Dendritic cell treated with granulocyte-macrophage colony-stimulating factor and Interleukin-4, amounts not matched to agents 40 ng/mL and 50 ng/mL, for 4 days (primary cell): ENCODE data around the gene PAAF1.

Experiments
- H3K27ac Mint-ChIP-seq: one replicate; pipeline ENCODE4 v1.8.0; 2022; ENCODE audit warnings: mild to moderate bottlenecking, mixed read lengths
- H3K27me3 Mint-ChIP-seq: one replicate; pipeline ENCODE4 v1.8.0; 2022; ENCODE audit warnings: mild to moderate bottlenecking, mixed read lengths
- H3K36me3 Mint-ChIP-seq: one replicate; pipeline ENCODE4 v1.8.0; 2022; ENCODE audit warnings: low read depth, mixed read lengths
- H3K4me1 Mint-ChIP-seq: one replicate; pipeline ENCODE4 v1.8.0; 2022; ENCODE audit warnings: low read depth, mixed read lengths
- H3K4me3 Mint-ChIP-seq: one replicate; pipeline ENCODE4 v1.8.0; 2022; ENCODE audit warnings: mild to moderate bottlenecking, moderate library complexity, mixed read lengths
- H3K9me3 Mint-ChIP-seq: one replicate; pipeline ENCODE4 v1.8.0; 2022; ENCODE audit warnings: mixed read lengths
- intact Hi-C: fragments of 100-400 bp; cut with micrococcal nuclease; formaldehyde crosslinking; loops from one replicate; pipeline ENCODE4 v1.15.0; 2022

Gene PAAF1

DNA sequence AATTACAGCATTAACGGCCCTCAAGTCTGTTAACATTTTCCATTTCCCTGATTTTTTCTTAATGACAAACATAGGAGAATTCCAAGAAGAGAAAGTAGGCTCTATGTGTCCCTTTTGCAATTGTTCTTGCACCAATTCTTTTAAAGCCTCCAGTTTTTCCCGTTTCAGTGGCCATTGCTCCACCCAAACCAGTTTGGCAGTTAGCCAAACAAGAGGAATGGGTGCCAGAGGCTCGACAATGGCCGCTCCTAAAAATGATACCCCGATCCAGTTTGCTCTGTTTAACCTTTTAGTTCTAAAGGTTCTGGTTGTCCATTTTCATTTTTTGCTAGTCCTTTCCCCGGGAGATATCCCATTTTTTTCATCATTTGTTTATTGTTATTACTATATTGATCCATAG is 67.3 kb downstream of the PAAF1 start:
- Mint-ChIP-seq H3K4me1 (peaks cover 5% of the 10 kb centered on the region), H3K4me3 (no peak overlapping the region), H3K9me3 (peaks cover 17% of the 10 kb centered on the region), H3K27me3 (no peaks in the 10 kb centered on the region), H3K36me3 (peaks cover 7% of the 10 kb centered on the region), H3K27ac (no peak overlapping the region)
- intact Hi-C loops: no loop called here

DNA sequence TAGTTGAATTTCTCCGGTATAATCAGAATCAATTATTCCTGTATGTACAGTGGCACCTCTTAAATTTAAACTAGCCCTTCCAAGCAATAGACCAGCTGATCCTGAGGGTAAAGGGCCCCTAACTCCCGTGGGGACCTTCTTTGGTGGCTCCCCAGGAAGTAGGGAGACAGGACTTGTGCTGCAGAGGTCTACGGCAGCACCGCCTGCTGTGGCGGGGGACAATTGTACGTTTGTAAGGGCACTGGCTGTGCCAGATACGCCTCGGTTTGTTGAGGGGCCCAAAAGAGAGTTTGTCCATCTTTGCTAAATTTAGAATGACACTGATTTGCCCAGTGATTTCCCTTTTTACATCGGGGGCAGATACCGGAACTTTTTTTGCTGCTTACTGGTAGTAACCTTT is 68.1 kb downstream of the PAAF1 start:
- Mint-ChIP-seq H3K36me3 (peaks cover 7% of the 10 kb centered on the region), H3K4me1 (peaks cover 5% of the 10 kb centered on the region), H3K9me3 (peaks cover 14% of the 10 kb centered on the region), H3K27me3 (no peaks in the 10 kb centered on the region), H3K27ac (no peak overlapping the region), H3K4me3 (no peak overlapping the region)
- intact Hi-C loops: no loop called here

DNA sequence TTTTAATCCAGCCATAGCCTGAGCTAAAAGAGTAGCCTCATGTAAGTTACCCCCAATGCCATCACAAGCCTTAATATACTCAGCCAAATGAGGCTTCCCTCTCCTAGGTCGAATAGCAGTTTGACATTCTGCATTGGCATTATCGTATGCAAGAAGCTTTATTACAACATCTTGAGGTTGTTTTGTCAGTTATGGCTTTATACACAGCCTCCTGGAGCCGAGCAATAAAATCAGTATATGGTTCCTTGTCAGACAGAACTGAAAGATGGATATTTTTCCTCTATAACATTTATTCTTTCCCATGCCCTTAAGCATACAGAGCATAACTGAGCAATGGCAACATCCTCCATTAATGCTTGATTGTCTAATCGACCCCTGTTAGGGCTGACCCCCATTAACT is 68.6 kb downstream of the PAAF1 start:
- no peak overlapping the region for H3K27ac Mint-ChIP-seq

DNA sequence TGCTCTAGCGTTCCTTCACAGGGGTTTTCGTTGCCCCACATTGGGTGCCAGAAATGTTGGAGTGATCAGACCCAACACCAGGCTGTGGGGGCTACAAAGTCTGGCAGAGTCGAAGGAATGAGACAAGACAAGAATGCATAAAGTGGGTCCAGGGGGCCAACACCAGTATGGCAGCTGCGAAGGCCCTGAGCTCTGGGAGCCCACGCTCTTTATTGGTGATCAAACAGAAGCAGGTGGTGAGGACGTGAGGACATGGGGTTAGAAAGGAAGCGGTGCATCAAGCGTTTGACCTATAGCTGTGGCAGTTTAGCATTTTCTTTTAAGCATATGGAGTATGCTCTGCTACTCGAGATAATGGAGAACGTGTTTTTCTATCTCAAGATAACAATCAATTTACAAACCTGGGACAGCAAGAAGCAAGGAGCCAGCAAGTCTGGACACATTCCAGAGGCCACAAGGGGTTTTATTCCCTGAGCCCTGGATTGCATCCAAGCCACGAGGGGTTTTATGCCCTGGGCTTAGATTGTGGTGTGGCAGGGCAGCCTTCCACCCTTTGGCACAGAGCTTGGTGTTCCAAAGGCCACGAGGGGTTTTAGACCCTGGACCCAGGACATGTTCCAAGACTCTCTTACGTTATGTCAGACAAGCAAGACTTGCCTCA is 70.1 kb downstream of the PAAF1 start:
- peaks cover 5% of the 10 kb centered on the region for H3K4me1 Mint-ChIP-seq
- no peaks in the 10 kb centered on the region for H3K27me3 Mint-ChIP-seq
- peaks cover 3% of the 10 kb centered on the region for H3K9me3 Mint-ChIP-seq
- no peaks in the 10 kb centered on the region for H3K36me3 Mint-ChIP-seq
- no peak overlapping the region for H3K4me3 Mint-ChIP-seq
- intact Hi-C loops: no loop called here
- H3K27ac Mint-ChIP-seq: no peak overlapping the region

More for the DNA sequence above, 68.6 kb downstream of the PAAF1 start:
- Mint-ChIP-seq H3K27me3 (no peaks in the 10 kb centered on the region), H3K4me1 (peaks cover 5% of the 10 kb centered on the region), H3K9me3 (peaks cover 14% of the 10 kb centered on the region), H3K36me3 (peaks cover 7% of the 10 kb centered on the region), H3K4me3 (no peak overlapping the region)
- intact Hi-C loops: no loop called here

DNA sequence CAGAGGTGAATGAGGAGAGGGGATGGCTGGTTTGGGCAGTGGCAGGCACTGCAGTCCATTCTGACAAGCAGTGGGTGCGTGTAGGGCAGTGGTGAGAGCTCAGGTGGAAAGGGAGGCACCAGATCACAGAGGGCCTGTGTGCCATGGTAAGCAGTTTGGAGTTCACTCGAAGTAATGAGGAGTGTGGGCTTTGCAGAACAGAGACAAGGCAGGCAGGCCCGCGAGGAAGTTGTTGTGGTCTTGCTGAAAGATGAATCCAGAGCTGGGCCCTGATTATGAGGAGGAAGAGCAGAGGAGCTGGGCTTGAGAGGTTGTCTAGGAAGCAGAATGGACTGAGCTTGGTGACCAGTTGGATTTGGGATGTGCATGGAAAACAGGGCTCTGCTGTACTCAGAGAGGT is 72.4 kb downstream of the PAAF1 start:
- Mint-ChIP-seq H3K36me3 (no peaks in the 10 kb centered on the region), H3K4me1 (peaks cover 5% of the 10 kb centered on the region), H3K27me3 (no peaks in the 10 kb centered on the region), H3K27ac (no peak overlapping the region), H3K9me3 (no peaks in the 10 kb centered on the region), H3K4me3 (no peak overlapping the region)
- intact Hi-C loops: no loop called here

DNA sequence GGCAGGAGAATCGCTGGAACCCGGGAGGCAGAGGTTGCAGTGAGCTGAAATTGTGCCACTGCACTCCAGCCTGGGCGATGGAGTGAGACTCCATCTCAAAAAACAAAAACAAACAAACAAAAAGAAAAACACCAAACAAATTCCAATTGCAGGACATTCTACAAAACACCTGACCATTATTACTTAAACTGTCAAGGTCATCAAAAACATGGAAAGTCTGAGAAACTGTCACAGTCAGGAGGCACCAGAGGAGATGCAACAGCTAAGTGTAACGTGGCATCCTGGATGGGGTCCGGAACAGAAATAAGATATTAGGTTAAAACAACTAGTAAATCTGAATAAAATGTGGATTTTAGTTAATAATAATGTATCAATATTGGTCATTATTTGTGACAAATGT is 73.1 kb downstream of the PAAF1 start:
- no peaks in the 10 kb centered on the region for H3K36me3 Mint-ChIP-seq
- no peaks in the 10 kb centered on the region for H3K9me3 Mint-ChIP-seq
- no peak overlapping the region for H3K4me3 Mint-ChIP-seq
- H3K27ac Mint-ChIP-seq: no peak overlapping the region
- H3K4me1 Mint-ChIP-seq: peaks cover 2% of the 10 kb centered on the region
- intact Hi-C loops: no loop called here
- H3K27me3 Mint-ChIP-seq: no peaks in the 10 kb centered on the region

DNA sequence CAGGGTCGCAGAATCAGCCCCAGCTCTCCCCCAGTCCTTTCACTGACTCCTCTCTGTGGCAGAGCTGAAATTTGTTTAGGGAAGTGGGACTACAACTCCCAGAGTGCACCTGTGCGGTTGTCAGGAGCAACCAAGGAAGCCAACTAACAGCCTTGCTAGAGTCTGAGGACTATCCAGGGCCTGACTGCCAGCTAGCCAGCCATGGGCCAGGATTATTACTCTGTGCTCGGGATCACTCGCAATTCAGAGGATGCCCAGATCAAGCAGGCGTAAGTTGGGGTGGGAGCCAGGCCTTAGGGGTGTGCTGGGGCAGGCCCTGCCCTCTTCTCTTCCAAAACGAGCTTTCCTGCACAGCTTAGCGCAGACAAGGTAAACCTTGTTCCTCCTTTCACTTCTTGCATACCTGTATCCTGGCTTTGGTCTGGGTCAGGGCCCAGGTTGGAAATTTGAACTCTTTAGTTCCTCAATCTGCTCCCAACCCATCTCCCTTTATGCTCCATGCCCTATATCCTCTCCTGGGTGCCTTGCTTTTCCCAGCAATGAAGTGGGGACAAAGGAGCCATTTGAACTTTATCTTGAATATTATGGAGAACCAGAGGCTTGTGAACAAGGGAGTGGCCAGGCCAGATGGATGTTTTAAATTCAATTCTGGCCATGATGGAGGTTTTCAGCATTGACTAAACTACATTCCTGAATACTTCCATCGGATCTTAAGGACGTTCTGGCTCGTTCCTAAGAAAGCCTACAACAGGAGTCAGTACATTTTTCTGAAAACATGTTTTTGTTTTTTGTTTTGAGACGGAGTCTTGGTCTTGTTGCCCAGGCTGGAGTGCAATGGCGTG is 74.3 kb downstream of the PAAF1 start, which contains the start of gene DNAJB13:
TSS of gene DNAJB13 (plus strand) at position 158 of the 842 bp plus-strand sequence. CDS start at position 202, 44 bp downstream.
- peaks cover 3% of the 10 kb centered on the region for H3K27me3 Mint-ChIP-seq
- intact Hi-C loops: no loop called here
- H3K36me3 Mint-ChIP-seq: no peaks in the 10 kb centered on the region
- no peak within 1 kb of the TSS for H3K27ac Mint-ChIP-seq
- peaks cover 2% of the 10 kb centered on the region for H3K4me1 Mint-ChIP-seq
- H3K4me3 Mint-ChIP-seq: no peak within 1 kb of the TSS
- H3K9me3 Mint-ChIP-seq: no peaks in the 10 kb centered on the region

DNA sequence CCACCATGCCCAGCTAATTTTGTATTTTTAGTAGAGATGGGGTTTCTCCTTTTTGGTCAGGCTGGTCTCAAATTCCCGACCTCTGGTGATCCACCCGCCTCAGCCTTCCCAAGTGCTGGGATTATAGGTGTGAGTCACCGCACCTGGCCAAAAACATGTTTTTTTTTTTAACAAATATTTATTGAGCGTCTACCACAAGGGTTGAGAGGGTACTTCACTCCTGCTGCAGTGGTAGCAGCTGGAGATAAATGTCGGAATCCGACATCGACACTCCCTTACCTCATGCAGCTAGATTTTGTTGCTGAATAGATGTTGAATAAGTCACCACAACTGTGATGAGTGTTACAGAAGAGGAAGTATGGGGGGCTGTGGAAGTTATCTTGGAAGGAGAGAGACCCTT is 75.0 kb downstream of the PAAF1 start:
- Mint-ChIP-seq H3K9me3 (no peaks in the 10 kb centered on the region), H3K36me3 (no peaks in the 10 kb centered on the region), H3K27me3 (peaks cover 10% of the 10 kb centered on the region), H3K4me3 (no peak overlapping the region), H3K4me1 (peaks cover 5% of the 10 kb centered on the region), H3K27ac (no peak overlapping the region)
- intact Hi-C loops: no loop called here

DNA sequence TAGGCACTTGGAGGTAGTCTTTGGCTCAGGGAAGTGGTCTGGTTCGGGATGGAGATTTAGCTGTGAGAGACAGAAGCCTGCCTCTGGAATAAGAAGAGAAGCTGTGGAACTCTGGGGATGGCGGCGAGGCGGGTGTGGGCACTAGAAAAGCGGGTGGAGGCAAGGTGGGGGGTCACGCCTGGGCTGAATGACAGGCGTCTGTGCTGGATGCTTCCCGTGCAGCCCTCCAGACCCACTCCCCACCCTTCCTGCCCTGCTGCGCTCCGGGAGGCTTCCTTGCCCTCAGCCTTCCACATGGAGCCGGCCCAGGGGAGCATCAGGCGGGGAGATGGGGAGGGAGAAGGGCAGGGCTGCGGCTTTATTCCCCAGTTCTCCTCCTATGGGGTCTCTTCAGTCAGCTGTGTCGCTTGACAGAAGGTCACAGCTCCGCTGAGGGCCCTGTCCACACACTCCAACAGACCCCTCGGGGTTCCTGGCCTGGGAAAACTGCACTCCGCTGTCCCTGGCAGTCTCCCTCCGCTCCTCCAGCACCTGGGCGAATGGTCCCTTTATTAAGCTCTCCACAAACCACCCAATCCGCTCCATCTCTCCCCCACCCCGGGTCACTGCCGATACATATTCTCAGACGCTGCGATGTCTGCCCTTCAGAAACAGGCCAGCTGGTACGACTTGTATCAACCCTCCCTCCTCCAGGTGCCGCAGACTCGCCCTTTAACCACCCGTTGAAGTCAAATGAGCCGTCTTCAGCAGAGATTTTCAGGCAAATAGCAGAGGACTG is 80.3 kb downstream of the PAAF1 start:
- no peak overlapping the region for H3K4me3 Mint-ChIP-seq
- intact Hi-C loops: no loop called here
- no peaks in the 10 kb centered on the region for H3K9me3 Mint-ChIP-seq
- H3K27me3 Mint-ChIP-seq: peaks cover 27% of the 10 kb centered on the region
- H3K36me3 Mint-ChIP-seq: no peaks in the 10 kb centered on the region
- no peak overlapping the region for H3K27ac Mint-ChIP-seq
- peaks cover 5% of the 10 kb centered on the region for H3K4me1 Mint-ChIP-seq

DNA sequence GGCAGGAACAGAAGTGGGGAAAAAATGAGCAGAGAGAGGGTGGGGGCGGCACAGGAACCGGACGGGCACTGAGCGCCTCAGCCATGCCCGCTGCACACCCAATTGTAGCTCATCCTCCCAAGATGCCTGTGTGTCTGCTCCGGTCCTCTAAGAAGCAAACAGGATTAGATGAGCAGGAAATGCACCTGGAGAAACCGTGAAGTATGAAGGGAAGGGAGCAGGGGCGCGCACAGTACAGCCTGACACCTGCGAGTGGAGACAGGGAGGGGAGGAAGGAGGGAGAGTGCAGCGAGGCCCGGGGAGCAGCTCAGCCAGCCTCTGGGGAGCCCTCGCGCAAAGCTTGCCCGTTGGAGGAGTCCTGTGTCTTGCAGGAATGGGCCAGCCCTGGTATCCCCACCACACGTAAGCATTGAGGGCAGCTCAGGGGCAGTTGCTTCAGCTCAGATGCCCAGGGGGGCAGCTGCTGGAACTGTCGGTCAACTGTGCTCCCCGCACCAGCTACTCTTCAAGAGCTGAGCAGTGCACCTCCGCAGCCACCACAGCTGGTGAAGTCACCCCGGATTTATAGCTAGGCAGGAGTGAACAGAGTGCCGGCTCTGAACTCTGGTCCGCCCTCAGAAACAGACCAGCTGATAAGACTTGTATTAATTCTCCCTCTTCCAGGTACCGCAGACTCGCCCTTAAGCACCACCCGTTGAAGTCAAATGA is 81.0 kb downstream of the PAAF1 start:
- Mint-ChIP-seq H3K4me3 (no peak overlapping the region), H3K27ac (no peak overlapping the region), H3K9me3 (no peaks in the 10 kb centered on the region), H3K36me3 (no peaks in the 10 kb centered on the region), H3K4me1 (peaks cover 5% of the 10 kb centered on the region), H3K27me3 (peaks cover 27% of the 10 kb centered on the region)
- intact Hi-C loops: no loop called here

DNA sequence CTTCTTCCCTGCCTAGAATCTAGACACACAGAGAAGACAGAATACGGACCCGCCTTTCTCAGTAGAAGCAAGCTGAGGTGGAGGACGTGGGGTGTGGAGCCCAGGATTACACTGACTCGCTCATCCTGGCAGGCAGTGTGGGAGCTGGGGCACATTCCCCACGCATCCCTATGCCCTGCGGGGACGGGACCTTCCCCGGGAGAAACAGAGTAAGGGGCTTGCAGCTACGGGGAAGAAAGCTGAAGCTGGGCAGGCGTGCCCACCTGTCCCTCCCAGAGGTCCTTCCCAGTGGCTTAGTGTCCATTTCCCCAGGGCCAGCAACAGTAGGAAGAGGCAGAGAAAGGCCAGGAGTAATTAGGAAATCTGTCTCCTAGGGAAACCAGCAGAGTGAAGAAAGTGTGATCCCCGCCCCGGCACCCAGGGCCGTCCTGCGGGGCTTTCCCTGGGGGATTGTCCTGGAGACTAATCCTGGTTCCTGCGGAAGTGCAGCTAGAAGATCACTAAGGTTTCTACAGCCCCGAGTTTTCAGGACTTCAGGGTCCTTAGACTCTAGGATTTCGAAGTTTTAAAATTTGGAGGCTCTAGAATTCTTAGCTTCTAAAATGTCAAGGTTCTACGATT is 81.8 kb downstream of the PAAF1 start:
- no peak overlapping the region for H3K27ac Mint-ChIP-seq
- peaks cover 27% of the 10 kb centered on the region for H3K27me3 Mint-ChIP-seq
- no peaks in the 10 kb centered on the region for H3K9me3 Mint-ChIP-seq
- no peak overlapping the region for H3K4me3 Mint-ChIP-seq
- intact Hi-C loops: no loop called here
- H3K36me3 Mint-ChIP-seq: no peaks in the 10 kb centered on the region
- peaks cover 5% of the 10 kb centered on the region for H3K4me1 Mint-ChIP-seq

DNA sequence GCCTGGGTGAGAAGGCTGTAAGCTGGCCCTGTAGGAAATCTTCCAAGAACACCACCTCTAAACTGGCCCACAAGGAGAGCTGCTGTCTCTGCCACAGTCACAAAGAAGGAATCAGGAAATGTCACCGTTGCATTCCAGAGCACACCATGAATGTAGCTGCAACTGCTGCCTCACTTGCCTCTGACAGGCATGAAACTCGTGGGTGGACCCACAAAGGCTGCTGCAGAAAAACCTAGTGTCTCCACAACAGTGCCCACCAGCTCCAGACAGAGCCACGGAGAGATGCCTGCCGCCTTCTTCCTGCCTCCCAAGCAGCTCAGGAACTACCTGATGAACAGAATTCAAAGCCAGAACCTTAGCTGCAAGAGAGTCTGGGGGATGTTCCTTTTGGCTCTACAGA is 84.5 kb downstream of the PAAF1 start:
- Mint-ChIP-seq H3K4me3 (no peak overlapping the region), H3K4me1 (peaks cover 11% of the 10 kb centered on the region), H3K27me3 (peaks cover 35% of the 10 kb centered on the region), H3K27ac (no peak overlapping the region), H3K9me3 (no peaks in the 10 kb centered on the region), H3K36me3 (no peaks in the 10 kb centered on the region)
- intact Hi-C loops: loop anchor here (5.0 to 10.0 kb wide), 2 partner anchors 131 to 483 kb away; no protein-coding TSS in a partner anchor

DNA sequence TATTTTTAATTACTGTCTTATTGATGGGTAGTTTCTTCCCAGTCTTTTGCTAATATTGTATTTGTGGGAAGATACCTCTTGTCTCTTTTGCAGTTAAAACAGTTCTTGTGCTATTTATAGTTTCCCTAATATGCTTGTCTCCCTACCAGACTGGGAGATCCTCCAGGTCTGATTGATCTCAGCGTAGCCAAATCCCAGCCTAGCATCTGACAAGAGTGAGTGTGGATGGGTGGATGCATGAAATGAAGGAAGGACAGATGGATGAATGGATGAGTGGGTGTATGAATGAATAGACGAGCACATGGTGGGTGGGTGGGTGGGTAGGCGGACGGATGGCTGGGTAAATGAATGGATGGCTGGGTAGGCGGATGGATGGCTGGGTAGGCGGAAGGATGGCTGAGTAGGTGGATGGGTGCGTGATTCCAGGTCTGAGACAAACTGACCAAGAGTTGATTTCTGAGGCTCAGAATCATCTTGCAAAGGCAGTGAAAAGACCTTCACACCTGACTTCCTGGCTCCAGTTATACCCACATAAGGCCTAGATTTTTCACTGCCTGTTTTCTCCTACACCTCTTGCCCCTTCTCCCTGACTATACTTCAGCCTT is 85.4 kb downstream of the PAAF1 start:
- Mint-ChIP-seq H3K27ac (no peak overlapping the region), H3K4me3 (no peak overlapping the region), H3K9me3 (no peaks in the 10 kb centered on the region), H3K27me3 (peaks cover 26% of the 10 kb centered on the region), H3K4me1 (peaks cover 10% of the 10 kb centered on the region), H3K36me3 (no peaks in the 10 kb centered on the region)
- intact Hi-C loops: loop anchor here (5.0 to 10.0 kb wide), 2 partner anchors 130 to 483 kb away; no protein-coding TSS in a partner anchor
